RKO (cell line): Measurements from ENCODE around the gene SLC44A5.

ENCODE experiments used
- DNase-seq: peaks from one replicate; pipeline ENCODE4 v3.0.0-alpha.2; 2016; ENCODE audit warnings: low spot score

The SLC44A5 gene

DNA sequence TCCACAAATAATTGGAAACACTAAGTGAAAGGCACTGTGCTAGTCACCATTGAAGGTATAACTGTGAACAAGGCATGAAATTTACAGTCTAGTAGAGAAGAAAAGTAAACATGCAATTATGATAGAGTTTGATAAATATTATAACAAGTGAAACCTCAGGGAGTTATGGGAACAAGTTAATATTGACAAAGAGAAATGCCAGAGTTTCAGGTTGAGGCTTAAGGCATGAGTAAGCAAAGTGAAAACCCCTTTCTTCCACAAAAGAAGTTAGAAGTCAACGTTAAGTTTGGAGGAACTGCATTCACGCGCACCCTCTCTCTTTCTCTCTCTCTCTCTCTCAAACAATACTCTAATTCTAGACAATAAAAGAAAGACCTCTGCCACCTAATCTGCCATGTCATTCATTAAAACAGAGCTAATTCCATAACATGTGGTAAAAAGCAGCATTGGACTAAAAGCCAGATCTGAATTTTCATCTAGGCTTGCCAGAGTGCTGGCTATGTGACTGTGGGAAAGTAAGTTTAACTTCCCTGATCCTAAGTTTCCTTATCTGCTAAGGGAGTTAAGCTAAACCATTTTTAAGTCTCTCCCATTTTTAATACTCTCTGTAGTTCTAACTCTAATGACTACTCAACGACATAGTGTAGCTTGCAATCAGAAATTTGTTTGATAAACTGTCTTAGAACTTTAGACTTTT lies 22.0 kb downstream of the SLC44A5 start:
- no peak for DNase-seq

DNA sequence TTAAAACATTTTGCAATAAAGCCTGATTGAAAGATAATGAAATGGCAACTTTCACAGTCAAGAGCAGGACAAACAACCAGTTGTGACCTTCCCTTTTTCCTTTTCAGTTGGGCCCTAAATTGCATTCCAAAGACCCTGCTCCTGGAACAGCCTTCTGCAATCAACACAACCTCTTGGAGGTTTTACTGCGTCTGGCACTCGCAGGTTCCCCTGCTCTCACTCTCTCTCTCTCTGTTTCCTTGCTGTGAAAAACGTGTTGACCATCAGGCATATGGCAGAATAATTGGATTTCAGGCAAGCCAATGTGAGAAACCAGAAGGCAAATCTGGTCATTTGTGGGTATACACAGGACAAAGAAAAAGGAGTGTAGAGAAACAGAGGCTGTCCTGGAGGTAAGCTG lies 23.2 kb downstream of the SLC44A5 start:
- no peak for DNase-seq

DNA sequence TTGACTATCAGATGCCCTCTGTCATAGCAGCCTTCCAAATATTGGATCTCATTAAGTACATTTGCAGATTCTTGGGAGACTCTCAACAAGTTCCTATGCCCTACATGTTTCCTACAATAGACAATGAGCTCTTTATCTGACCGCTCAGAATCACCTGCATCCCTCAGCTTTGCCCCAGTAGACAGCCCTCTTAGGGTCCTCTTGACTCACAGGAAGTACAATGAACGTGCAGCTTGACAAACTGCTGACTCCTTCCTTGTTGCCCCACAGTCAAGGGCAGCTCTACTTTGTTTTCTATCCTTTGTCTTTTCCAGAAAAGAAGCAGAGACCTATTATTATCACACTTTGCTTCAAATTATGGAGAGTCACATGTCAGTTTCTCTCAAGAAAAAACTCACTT lies 27.6 kb downstream of the SLC44A5 start:
- no peak for DNase-seq

DNA sequence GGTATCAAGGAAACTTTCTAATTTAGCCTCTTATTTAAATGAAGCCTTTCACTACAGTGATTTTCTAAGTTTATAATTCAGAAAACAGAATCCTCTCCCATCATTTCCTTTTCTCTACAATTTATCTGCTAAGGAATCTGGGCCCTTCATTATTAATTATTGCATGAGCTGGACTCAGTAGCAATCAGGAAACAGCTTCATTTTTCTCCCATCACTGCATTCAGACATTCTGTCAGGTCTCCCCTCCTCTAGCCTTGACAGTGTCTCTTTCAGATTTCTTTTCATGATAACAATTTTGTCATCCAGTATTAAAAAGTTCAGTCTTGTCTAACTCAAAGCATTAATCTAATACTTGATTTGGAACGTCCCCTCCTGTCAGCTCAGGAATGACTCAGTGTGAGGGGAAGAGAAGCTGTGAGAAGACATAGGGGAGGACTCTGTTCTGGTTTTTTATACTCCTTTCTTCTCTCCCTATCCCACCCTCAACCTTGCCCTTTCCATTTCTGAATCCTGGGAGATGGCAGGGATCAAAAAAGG lies 28.1 kb downstream of the SLC44A5 start:
- DNase-seq, result no peak

DNA sequence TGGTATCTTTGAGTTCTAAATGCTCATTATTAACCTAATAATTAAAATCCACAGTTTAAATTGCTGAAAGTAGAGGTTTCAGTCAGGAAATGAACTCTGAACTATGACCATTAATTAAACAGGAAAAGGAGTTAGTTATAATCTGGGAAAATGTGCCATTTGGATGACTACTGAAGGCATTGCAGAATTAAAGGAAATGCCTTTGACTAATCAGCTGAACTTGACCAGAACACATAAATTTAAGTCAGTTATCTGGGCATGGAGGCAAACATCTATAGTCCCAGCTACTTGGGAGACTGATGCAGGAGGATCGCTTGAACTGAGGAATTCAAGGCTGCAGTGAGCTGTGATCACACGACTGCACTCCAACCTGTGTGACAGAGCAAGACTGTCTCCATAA lies 31.9 kb downstream of the SLC44A5 start:
- no peak for DNase-seq

DNA sequence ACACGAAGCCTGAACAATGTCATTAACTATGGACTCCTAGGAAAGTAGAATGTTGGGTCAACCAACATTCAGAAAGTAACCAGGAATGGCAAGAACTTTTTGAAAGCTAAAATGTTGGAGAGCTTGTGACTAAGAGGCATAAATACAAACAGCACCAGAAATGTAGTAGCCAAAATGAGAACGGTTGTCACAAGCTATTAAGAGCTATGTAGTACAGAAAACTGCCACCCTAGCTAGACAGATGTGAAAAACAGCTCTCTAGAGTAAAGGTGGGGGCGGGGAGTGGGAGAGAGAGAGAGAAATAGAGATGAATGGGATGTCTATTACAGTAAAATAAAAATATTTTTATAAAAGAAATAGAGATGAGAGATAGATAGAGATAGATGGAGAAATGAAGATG lies 35.1 kb downstream of the SLC44A5 start:
- DNase-seq, result no peak

DNA sequence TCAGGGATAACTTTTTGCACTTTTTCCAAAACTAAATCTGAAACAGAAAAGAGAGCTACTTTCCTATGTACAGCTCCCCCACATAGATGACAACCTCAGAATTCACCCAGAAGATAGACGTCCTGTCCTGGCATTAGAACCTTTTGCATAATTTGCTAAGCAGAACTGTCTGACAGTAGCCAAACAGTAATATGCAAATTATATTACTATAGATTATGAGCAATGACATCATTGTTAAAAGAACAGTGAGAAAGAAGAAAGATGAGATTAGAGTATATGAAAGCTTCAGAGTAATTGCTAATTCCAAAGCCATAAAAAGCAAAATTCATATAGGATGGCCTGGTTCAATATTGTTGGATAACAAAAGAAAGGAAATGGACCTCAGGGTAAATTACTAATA lies 43.7 kb downstream of the SLC44A5 start:
- DNase-seq, result no peak

DNA sequence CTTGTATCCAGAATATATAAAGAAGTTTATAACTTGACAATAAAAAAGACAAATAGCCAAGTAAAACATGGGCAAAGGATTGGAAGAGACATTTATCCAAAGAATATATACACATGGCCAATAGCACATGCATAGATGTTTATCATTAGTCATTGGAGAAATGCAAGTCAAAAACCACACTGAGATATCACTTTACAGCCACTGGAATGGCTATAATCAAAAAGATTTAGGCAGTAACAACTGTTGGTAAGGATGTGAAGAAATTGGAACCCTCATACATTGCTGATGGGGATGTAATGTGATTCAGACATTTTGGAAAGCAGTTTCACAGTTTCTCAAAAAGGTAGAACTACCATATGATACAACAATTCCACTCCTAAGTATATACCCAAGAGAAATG lies 51.1 kb downstream of the SLC44A5 start:
- DNase-seq, result no peak

DNA sequence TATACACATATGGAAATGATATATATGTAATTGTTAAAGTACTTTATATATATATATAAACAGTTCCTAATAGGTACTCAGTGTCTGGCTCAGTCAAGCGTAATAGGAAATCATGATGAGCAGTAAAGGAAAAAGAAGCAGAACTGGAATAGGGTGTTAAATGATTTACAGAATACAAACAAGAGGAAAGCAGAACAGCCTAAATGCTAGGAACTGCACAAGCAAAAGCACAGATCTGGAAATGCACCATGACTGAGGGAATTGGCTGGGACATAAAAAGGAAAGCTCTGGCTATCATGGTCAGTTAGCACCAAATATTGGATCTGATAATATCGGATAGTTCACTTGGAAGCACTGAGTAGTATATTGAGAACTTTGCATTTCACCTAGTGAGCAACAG lies 51.8 kb downstream of the SLC44A5 start:
- DNase-seq, result no peak

DNA sequence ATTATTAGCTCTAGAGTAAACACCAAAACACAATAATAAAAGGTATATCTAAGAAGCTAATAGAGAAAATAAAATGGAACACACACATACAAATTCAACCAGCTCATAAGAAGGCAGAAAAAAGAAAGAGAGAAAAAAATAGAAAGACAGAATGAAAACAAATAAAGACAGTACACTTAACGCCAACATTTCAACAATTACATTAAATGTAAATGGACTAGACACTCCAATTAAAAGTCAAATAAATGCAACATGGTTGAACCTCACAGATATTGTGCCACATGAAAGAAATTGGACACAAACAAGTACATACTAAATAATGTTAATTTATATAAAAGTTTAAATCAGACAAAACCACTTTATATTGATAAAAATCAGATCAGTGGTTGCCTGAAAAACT lies 56.0 kb downstream of the SLC44A5 start:
- DNase-seq, result no peak

DNA sequence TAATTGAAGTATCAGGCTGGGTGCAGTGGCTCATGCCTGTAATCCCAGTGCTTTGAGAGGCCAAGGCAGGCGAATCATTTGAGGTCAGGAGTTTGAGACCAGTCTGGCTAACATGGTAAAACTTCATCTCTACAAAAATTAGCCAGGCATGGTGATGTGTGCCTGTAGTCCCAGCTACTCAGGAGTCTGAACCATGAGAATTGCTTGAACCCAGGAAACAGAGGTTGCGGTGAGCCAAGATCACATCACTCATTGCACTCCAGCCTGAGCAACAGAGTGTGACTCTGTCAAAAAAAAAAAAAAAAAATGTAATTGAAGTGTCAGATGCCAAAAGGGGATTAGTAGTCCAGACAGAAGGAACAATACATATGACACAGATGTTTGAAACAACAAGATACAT lies 56.7 kb downstream of the SLC44A5 start:
- no peak for DNase-seq

DNA sequence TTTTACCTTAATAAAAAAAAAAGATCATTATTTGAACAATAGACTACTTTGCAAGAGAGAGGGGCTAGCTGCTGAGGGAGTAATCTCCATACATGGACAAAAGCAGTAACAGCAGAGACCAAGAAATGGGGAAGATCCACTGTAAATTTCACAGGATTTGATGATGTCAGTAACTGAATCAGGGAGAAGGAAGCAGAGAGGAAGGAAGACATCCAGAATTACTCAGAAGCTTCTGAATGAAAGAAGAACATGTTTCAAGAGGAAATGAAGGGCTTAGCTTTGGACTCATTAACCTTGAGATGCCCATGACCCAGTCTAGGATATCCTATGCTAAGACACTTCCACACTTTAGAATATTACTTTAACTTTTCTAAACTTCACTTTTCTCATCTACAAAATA lies 60.4 kb downstream of the SLC44A5 start:
- DNase-seq, result no peak

DNA sequence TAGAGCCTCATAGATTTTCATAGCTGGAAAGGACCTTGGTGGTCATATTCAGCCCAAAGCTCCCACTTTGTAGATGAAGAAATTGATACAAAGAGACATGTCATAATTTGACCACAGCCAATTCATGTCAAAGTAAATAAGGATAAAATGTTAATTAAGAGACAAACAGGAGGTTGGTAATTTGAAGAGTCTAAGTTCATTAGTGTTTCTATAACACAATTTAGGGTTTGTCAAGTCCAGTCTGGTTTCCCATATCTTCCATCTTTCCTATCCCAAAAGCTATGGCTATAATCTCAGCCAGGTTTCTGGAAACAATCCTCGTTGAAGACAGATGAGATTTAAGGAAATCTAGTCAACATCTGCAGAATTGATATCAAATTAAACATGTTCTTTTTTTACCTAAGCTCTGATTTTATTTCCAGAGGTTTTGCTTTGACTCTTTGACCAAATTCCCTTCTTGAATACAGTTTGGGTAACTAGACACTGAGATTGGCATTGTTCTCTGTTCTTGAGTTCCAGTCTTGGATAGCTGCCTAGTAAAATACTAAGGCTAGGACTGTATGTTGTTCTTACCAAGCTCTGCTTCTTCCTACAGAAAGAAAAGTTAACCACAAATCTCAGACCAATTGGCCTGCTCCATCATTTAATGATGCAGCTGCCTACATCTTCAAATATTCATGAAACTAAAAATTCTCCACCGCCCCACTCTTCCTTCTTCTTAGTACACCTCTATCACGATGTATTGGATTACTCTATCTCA lies 62.0 kb downstream of the SLC44A5 start:
- DNase-seq, result no peak

DNA sequence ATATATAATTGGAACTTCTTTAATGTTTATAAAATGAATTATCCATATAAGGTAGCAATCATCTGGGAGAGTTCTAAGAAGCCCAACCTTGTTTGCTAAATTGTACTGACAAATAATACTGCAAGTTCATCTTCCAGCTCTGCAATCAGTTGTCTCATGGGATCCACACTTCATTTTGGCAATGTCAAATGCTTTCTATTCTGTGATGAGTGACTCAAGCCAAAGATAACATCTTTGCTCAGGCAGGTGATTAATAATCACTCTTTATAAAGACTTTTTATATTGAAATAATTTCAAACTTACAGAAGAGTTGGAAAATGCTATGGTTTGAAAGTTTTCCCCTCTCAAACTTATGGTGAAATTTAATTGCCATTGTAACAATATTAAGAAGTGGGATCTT lies 67.2 kb downstream of the SLC44A5 start:
- no peak for DNase-seq

DNA sequence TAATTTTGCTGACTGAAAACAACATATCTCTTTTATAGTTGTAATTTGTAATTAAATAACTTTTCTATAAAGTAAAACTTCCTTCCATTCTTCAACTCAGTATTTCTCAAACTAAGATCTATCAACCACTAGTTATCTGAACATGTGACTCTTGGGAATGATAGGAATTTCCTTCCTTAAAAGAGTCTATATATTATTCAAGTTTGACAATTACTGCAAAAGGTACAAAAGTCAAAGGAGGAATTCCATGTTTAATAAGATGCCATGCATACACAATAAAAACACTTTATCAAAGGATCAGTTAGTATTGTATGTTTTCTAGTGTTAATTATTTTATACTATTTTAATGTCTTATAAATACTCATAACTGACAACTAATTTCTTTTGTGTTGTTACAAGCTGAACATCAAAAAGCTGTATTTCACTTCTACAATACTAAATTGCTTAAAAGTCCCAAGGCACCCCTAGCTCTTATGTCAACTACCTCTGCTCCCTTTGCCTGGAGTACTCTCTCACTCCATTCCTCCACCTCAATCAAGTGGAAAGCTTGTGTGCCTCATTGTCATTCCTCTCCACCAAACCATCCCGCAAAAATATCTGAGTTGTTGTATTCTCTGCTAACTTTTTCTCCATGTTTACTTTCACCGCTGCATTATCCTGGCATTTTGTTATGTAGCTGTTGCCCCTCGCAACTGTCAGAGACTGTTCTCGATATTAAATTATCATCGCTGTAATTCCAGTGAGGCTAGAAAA lies 67.9 kb downstream of the SLC44A5 start:
- no peak for DNase-seq

DNA sequence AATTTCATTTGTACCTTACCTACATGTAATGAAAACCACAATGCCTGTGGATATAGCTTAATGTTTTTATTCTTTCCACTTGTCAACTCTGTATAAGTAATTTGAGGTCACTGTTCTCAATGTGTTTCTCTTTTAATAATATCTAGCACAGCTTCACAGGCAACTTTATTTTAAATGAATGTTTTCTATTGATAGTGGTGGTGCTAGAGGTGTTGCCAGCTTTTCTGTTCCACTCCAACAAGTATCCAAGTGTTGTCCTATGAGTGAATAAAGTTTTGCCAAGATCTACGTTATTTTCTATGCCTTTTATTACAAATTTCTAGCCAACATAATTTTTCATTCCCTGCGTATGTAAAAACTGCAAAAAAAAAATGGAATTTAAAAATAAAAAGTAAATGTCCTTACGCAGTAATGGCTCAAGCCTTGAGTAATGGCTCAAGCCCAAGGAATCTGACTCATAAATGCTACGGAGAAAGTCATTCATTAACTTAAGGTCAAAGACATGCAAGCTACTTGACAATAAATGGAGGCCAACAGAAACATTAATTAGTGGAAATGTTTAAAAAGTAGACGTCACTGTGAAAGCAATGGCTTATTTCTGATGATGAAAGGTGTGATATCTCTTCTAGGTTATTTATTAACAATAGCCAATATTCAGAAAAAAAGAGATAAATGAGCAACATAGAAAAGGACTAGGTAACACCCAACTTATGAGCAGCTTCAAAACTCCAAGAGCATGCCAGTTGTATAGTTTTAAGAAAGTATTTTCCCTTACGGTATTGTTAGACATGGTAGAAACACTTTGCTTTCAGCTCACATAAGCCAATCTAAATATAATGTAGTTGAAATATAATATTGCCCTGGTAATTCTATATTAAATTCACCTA lies 71.4 kb downstream of the SLC44A5 start:
- peak; percentile 19 for DNase-seq

DNA sequence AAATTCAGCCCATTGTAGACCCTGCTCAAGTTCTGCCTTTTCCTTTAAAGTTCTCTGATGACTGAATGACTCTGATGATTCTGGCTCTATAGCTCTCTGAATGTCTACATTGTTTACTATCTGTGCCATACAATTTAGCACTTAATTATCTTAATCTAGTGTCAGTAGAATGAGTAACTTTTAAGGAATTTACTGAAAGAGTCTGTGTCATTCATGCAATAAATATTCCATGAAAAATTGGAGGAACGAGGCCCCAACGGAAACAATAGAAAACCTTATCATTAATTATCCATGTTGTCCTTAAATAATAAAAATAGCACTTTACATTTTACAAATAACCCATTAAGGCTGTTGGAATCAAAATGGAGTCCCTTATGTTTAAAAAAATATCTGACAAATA lies 77.8 kb downstream of the SLC44A5 start:
- no peak for DNase-seq

DNA sequence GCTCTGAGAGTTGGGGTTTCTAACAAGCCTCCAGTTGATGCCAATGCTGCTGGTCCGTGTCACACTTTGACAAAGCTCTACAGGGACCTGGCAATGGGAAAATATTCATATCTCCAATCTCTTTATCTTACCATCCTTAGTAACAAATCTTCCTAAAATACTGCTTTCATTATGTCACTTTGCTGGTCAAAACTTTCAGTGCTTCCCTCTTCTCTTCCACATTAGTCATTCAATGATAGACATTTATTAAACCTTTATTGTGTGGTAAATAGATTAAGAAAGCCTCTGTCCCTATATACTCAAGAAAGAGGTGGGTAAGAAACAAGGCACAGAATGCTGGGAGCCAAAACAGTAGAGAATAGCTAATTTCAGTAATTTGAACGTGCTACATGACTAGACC lies 79.3 kb downstream of the SLC44A5 start:
- no peak for DNase-seq

DNA sequence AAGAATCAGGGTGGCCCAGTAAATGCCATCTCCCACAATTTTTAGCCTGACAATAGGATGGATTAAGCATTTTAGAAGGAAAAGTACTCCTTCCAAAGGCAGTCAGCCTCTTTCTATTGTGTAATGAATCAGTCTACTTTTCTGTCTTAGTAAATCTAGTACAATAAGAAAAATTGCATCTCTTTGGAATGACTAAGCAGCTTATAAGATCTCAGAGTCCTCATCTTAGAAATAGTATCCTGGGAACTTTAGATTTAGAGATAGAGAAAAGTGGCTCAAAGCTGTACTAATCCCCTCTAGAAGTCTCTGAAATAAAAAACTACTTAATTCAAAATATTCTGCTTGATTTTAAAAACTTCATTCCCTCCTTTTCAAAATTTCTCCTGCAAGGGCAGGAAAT lies 81.4 kb downstream of the SLC44A5 start:
- no peak for DNase-seq

DNA sequence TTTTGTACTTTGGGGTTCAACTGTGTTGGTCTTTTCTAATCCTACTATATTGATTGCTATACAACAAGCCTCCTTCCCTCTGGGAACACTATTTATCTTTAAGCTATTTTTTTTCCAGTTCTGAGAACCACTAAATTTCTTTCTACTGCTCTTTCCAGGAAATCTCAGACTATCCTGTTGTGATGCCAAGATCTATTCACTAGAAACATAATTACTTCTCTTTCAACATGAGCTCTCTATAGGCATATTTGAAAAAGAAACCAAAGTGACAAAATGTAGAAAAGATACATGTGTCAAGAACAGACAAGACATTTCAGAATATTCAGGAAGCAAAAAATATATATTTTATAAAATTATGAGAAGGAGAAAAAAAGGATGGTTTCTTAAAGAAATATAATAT lies 82.9 kb downstream of the SLC44A5 start:
- DNase-seq, result no peak

DNA sequence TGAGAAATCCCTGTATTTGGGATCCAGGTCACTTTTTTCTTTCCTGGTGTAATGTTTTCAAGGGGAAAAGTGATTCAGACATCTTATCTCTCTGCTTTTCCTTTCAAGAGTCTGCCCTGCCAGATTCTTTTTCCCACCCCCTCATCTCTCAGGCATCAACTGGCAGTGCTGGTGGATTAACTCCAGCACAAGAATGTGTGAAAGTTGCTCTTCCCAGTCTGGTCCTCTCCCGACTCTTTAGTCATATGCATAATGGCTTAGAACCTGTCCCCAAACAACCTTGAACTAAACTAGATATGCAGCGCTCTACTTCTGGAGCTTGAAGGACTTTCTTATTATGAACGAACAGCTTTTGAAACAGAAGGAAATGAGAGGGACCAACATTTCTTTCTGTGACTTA lies 88.5 kb downstream of the SLC44A5 start:
- no peak for DNase-seq

DNA sequence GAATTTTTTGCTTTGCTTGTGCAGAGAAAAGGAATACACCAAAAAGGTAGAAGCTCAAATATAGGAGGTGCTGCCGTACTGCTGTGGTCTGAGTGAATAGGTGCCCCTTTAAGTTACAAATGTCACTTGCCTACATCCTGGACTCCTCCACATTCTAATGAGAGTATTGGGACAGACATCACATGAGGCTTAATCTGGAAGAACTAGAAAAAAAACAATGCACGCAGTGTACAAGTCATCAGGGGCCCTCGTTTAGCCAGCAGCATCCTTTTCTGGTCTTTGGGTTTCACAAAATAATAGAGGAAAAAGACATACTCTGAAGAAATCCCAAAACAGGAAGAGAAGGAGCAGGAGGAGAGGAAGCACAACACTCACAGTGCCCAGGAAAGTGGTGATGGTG lies 89.3 kb downstream of the SLC44A5 start:
- no peak for DNase-seq
